T-helper 22 cell (primary cell): ENCODE data around the gene LRMDA.

ENCODE experiments used
- DNase-seq: peaks from one replicate; pipeline ENCODE4 v3.0.0-alpha.2; 2020; ENCODE audit warnings: low read depth

LRMDA gene

DNA sequence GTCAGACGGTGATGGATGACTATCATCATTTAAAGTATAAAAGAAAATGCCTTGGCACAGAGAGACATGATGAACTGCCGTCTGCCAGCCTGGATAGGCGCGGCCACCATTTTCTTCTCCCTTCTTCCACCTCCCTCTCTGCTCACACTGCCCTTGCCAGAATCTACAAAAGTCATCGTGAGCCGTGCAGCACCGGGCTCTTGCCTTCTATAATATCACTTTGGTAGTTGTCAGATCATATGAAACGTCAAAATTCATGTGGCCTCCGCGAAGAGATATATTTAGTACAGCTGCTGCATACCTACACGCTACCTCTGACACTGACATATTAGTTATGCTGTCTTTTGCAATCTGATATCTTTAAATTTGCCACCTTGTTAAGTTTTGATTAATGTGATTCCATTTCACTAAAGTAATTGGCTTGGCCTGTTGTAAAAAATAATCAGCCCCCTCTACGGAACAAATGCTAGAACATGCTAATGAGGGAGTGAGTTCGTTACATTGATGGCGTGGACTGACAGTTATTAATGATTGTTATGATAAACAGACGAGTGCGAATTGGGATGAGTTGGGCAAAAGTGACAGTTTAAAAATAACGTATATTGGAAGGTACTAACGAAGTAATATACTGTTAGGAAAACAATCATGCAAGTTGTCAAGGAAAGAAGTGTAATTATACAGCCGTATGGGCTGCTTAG lies 214.9 kb downstream of the LRMDA start:
- no peak for DNase-seq

DNA sequence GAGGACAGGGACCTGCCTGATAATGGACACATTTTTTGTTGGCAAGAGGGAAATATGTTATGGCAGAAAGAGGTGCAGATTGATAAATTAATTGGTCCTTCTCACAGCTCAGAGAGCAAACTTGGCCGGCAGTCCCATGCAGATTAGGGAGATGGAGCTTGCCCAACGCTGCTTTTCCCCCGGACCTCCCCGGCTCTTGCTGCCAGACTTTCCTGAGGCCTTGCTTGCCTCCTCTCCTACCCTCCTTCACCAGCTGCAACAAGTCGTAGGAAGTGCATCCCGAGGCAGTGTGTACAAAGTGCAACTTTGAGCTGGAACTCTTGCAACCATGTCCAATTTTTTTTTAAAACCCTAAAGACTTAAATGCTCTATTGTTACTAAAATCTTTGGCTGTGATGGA lies 215.5 kb downstream of the LRMDA start:
- no peak for DNase-seq

DNA sequence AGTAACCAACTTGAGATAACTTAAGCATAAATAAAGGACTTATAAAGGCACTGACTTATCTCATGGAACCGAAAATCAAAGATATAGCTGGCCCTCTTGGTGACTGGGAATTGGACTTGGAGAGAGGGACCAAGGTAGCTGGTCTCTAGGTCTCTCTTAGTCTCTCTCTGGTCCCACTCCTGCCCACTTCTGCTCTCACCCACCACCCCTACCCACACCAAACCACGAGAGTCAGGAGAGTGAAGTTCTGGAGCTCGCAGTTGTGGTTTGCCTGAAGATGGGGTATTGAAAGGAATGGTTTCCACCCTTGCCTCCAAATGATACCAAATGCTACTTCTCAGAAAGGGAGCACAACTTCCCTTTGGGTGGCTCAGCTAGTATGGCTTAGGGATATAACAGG lies 216.3 kb downstream of the LRMDA start:
- no peak for DNase-seq

DNA sequence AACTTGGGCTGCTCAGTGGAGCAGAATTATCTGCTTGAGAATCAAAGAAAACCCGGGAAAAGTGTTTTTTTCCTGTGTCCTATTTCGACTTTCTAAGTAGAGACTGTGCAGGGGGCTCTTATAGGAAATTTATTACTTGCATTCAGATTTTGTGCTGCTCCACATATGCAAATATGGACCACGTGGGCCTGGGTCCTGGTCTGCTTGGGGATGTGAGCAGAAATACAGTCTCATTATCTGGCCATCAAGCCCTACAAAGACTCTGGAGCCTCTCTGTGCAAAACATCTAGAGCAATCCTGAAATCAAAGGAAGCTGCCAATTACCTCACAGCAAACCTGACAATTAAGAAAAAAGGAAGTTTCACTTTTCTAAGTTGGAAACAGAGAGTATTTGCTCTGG lies 216.9 kb downstream of the LRMDA start:
- DNase-seq: no peak

DNA sequence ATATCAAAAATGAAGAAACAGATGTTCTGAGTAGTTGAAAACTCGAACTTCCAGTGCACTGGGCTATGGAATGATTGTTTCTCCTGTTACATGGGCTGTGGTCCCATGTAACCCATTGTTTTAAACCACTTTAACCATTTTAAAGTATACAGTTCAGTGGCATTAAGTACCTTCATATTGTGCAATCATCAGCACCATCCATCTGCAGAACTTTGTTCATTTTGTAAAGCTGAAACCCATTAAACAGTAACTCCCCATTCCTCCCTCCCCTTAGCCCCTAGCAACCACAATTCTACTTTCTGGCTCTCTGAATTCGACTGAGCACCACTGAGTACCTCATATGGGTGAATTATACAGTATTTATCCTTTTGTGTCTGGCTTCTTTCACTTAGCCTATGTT lies 217.4 kb downstream of the LRMDA start:
- no peak for DNase-seq

DNA sequence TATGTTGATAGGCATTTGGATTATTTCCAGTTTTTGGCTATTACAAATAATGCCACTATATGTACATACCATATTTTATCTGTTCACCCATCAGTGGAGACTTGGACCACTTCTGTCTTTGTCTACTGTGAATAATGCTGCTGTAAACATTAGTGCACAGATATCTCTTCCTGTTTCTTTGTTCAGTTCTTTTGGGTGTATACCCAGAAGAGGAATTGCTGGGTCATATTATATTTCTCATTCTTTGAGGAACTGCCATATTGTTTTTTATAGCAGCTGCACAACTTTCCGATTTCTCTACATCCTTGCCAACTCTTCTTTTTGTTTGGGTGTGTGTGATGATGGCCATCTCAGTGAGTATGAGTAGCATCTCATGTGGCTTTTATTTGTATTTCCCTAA lies 218.0 kb downstream of the LRMDA start:
- no peak for DNase-seq

DNA sequence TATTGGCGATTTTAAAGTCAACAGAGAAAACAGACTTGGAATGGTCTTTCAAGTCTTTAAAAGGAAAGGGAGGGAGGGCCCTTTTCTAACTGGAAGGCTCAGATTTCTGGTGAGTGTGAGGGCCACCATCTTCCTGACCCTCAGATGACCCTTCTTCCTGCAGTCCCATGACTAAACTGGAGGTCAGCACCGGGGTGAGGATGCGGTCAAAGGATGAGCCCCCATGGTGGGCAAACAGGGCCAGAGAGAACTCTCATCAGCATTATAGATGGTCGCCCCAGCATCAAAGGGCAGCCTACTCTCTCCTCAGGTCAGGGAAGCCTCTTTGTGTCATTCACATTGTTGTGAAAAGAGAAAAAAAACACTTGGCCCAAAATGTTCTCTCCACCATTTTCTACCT lies 219.2 kb downstream of the LRMDA start:
- DNase-seq: no peak

DNA sequence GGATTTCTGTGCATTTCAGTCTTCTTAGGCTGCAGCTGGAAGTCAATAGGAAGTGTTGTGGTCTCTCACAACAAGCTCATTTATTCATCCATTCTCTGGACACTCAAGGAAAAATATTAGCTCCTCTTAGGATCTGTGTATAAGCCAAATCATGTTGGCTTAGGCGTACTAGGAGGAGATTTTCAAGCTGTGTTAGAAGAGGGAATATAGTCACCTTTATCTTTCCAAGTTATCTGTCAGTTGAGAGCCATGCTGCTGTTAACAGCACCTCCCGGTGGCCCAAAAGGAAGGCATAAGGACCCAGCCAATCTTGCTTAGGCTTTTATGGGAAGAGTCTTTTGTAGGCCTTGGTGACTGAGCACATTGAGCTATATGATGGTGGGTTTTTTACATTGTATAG lies 220.0 kb downstream of the LRMDA start:
- no peak for DNase-seq

DNA sequence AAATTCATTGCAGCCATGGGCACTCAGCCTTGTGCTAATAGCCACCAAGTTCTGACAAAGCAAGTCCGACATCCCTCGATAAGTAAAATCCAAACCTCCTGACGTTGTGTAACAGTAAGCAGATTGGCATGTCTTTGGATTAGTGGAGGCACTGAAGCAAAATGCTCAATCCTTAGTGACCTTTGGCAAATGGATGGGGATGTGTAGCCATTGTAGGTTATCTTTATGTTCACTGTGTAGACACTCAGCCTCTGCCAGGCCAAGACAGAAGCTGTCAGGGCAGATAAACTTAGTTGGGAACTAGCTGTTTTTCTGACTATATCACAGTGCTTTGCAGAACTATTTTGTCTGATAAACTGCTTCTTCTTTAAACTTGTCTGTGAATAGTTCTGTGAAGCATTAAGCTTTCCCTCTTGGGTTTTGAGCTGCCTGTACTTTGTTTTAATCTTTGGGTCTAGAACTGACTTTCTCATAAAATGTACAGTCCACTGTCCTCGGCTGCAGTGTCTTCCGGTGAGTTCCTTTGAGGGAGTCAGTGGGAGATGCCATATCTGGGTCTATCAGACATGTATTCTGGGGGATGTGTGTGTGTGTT lies 220.8 kb downstream of the LRMDA start:
- DNase-seq: no peak

DNA sequence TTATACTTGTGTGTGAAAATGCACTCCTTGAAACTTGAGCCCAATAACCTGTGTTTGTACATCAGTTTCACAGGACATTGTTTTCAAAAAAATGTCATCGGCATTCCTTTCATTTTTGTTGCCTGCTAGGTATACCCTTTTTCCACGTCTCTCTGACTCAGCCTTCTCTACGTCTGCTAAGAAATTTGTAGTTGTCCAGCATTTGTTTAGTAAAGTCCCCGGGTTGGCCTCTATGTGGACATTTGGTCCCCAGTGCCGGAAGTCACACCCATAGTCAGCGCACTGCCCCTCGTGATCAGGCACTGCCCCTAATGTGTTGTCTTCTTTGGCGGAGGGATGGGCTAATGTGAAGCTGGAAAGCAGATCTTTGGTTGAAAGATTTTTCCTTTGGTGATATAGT lies 222.3 kb downstream of the LRMDA start:
- DNase-seq: no peak

DNA sequence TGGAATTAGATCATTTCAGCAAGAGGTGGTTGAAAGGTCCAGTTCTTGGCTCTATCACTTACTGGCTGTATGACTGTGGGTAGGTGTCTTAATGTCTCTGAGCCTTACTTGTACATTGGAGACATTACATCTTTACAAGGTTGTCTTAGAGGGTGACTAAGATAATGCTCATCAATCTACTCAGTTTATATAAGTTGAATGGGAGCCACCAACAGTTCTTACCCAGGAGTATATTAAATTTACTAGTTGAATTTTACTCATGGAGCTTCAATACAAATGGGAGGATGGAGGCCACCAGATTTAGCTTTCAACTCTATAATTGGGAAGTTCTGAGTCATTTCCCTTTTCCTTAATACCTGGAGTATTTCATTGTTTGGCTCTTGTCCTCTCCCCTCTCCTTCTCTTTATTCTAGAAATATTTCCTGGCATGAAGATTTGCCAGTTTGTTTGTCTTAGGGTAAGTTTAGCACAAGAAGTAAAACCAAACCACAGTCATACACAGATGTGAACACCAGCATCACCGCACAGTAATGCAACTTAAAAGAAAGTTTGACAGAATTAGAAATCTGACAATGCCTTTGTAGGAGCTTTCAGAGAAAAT lies 222.8 kb downstream of the LRMDA start:
- no peak for DNase-seq

DNA sequence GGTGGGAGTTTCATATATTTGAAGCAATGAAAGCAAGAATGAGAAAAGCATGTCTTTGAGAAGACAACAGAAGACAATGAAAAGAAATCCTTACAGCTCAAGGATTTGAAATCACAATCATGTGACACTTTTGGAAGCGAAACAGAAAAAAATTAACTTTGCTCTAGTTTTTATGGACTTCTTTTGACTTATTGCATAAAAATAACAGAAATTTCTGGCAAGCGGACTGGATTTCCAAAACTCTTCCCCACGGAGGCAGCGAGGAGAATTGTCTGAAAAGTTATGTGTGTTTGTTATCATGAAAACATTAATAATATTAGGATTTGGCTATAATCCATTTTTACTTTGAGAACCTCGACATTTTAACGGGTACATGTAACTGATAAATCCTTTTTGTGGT lies 223.3 kb downstream of the LRMDA start:
- no peak for DNase-seq

DNA sequence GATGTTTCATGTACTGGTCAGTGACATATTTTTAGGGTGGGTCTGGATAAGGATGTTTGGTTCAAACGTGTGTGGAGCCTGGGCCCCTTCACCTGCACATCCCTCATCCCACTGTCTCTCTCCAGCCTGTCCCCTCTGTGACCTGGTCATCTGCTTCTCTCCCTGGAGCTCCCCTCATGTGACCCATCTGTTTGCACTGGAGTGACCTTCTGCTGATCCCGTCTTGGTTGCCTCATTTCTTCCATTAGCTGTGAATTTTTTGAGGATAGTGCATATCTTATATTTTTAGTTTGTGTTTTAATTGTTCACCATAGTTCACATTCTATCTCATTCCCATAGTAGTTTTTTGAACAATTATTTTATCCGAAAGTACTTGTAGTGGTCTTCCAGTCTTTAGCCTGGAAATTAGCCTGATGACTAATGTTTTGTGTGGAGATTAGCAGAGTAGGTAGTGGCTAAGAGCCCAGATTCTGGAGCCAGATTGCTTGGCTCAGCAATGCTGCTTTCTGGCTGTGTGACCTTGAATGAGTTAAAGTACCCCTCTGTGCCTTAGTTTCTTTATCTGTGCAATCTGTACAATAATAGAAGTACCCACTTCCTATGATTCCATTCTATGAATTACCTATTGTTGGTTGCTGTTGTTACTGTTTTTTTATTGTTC lies 224.5 kb downstream of the LRMDA start:
- DNase-seq: no peak

DNA sequence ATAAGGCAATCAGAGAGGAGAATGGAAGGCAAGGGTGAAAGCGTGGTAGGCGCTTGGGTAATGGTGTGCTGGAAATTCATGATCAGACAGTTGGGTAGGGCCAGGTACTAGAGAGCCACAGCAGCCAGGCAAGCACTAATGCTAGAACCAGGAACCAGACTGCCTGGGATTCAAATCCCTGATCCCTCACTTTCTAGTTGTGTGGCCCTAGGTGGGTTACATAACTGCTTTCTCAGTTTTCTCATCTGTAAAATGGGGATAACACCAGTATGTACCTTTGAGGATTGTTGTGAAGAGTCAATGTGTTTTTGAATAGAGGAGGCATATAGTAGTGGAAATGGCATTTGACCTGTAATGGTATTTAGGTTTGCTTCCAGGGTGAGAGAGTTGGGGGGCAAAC lies 225.9 kb downstream of the LRMDA start:
- no peak for DNase-seq

DNA sequence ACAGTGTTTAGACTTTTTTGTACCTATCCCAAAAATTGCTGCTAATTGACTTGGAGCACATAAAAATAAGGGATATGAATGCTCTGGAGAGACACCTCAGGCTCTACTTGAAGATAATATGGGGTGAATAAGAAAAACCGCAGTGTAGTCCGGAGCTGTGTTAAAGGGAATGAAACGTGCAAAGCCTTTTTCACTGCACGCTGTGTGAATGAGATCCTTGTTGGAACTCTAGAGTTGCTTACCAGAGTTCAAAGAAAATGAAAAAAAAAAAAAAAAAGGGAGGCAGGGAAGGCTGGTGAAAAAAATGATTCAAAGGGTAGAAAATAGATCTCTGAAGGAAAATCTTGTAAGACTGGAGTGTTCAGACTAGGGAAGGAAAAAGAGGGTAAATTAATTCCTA lies 226.6 kb downstream of the LRMDA start:
- no peak for DNase-seq

DNA sequence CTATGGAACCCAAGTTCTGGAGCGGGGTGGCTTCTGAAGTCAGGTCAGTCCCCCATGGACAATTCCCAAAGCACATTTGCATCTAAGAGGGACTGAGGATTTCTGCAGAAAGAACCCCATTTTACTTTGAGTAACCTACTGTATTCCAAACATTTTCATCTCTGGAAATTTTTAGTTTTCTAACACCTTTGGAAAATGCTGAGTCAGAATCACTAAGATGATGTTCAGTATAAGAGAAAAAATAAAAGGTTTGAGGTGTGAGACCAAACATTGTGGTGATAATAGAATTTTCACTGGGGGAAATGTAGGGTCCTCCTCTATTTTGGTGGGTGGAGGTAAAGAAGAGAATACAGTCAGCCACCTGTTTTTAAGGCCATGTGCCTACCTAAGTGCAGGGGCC lies 227.1 kb downstream of the LRMDA start:
- DNase-seq: no peak

DNA sequence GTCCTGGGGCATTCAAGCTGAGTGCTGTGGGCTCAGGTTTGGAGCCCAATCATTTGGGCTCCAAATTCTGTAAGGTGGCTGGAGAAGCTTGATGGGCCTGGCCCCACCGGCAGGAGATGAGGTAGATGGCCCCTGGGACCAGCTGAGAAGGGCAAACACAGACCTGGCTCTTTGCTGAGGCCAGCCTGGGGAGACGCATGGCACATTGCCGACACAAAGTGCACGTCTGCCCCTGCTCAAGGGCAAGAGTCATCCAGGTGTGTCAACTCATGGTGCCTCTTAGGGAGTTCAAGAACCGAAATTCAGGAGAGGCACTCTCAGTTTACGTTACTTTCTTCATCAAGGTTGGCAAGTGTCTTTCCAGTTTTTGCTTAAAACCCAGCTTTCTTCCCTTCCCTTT lies 227.5 kb downstream of the LRMDA start:
- DNase-seq: no peak

DNA sequence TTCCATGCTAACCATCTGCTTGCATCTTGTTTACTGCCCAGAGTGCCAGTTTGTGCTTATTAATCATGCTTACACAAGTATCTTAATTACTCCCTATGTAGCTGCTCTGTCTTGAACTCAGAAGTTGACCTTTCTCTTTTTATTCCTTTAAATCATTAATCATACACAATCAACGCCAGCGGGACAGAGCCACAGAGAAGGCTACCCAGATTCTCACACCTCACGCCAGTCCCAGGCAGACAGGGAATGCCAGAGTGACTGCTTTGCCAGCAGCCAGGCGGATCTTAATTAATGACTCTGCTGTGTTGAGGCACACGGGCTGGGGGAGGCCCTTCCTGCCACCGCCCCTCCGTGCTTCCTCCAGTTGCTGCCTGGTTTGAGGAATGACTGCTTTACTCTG lies 229.4 kb downstream of the LRMDA start:
- no peak for DNase-seq

DNA sequence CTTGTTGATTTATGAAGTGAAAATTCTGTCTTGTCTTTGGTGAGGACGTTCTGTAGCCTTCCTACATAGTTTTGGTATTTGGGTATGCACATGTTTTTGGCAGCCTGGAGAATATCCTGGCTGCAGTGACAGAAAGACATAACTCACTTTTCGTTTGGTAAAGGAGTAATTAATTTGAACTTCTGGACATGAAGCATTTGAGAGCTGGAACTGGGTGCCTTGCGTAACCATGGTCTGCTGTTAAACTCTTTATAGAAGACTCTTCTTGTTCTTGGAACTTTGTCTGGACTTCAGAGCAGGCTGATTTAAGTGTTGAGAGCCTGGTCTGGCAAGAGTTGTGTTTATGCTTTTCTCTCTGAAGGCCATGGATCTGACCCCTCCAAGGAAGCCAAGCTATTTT lies 231.3 kb downstream of the LRMDA start:
- DNase-seq: no peak

DNA sequence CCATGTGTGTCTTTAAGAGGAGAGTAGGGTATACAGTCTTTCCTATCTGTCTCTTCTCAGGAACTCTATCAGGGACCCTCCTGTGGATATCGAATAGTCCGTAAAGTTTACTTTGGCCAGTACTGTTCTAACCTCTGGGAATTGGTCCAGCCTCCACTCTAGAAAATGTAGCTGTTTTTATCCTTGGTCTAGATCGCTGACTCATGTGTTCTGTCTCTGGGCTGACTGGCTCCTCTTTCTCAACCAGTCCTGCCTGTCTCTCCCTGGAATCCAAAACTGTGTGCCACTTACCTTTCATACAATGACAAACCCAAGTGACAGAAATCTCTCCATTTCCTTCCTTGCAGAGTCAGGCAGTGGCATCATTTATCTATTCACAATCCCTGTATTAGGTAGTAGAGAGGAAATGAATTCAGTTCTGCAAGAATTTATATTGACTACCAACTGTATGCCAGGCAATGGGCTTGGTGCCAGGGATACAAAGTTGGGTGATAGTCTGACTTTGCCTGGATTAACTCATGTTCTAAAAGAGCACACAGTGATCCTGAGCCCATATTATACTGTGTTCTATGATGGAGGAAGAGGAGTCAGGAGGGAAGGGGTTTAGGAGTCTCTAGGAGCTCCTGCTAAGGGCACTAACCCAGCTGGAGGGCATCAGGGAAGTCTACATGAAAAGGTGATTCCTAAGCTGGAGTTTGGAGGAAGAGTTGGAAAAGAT lies 232.7 kb downstream of the LRMDA start:
- DNase-seq: no peak

DNA sequence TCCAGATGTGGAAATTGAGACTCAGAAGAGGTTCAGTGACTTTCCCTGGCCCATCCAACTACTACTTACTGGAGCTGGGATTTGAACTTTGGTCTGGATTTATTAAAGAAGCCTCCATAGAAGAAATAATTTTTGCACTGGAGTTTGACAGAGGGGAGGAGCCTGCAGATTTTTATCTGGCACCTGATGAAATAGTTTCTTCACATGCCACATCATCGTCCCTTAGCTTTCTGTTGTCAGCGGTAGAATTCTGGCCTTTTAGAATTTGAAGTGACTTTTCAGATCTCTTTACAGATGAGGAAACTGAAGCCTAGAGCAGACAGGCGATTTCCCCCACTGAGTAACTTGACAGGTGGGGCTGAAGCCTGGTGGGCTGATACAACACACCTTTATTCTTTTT lies 233.5 kb downstream of the LRMDA start:
- no peak for DNase-seq

DNA sequence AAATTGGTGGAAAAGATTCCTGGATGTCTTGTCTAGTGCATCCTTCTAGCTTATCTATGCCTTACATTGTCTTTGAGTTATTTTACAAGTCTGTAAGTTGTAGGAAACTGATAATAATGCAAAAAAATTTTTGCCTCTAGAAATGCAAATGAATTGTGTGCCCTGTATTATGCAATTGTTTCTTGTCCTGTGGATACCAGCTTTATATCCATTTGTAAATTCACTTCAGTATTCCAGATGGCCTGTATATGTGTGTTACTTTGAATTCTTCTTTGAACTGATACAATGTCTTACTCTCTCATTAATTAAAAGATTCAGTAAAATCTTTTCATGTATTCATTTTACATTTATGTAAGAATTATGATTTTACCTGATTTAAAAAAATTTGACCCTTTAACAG lies 234.3 kb downstream of the LRMDA start:
- no peak for DNase-seq
